Ishikawa (cell line): Measurements from ENCODE around the gene CHGA.

Experiments used
- EP300 ChIP-seq: IDR thresholded peaks from 2 replicates; pipeline ENCODE4 v1.6.1; 2012; ENCODE audit warnings: borderline replicate concordance
- MAX ChIP-seq: IDR thresholded peaks from 2 replicates; pipeline ENCODE4 v1.6.1; 2012
- RAD21 ChIP-seq: IDR thresholded peaks from 2 replicates; pipeline ENCODE4 v1.6.1; 2012; ENCODE audit warnings: low read depth
- REST ChIP-seq: IDR thresholded peaks from 2 replicates; pipeline ENCODE4 v1.6.1; 2012; ENCODE audit warnings: low read depth, mild to moderate bottlenecking
- TCF12 ChIP-seq: IDR thresholded peaks from 2 replicates; pipeline ENCODE4 v1.6.1; 2012; ENCODE audit warnings: low read depth

- TF ChIP-seq REST (no peak), MAX (no peak; the same call in 1 of the 2 replicates), RAD21 (no peak), TCF12 (0 out of 2 replicates have a peak, but pooled peaks have one; percentile 10), EP300 (no peak)
Observed at GRCh38 chr14:92970271-92970670, 47.3 kb downstream of the CHGA start.
